ENCODE data around the gene SMYD3.

SMYD3 gene

GRCh38 chr1:245906207-245906606 is 600.9 kb downstream of the SMYD3 start:
- DNase-seq (ENCODE audit: low spot score): no peak

DNA sequence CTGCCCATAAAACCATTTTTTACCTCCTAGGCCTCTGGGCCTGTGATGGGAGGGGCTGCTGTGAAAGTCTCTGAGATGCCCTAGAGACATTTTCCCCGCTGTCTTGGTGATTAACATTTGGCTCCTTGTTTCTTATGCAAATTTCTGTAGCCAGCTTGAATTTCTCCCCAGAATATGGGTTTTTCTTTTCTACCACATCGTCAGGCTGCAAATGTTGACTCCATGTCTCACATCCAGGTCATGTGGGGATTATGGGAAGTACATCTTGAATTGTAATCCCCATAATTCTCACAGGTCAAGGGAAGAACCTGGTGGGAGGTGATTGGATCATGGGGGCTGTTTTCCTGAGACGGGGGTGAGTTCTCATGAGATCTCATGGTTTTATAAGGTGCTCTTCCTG is 603.2 kb downstream of the SMYD3 start:
- DNase-seq (ENCODE audit: low spot score): no peak

DNA sequence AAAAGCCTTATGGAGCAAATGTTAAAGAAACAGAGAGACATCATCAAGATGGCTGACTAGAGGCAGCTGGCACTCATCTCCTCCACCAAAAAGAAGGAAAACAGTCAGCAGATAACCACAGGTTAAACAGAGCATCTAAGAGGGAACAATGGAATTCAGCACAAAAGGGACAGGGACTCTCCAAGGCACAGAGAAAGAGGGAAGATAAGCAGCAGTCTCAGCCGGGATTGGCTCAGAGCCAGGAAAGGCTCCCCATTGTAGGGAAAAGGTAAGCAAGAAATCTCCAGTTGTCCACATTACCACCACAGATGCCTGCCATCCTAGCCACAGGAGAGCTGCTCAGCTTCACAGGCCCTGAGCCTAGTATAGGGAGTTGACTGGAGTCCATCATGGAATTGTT is 605.5 kb downstream of the SMYD3 start:
- no peak for DNase-seq (ENCODE audit: low spot score)

GRCh38 chr1:245901037-245901436 is 606.0 kb downstream of the SMYD3 start:
- DNase-seq (ENCODE audit: low spot score): no peak

- no peak for DNase-seq (ENCODE audit: low spot score)
Measured at GRCh38 chr1:245898581-245898980, 608.5 kb downstream of the SMYD3 start.

GRCh38 chr1:245896258-245896657 is 610.8 kb downstream of the SMYD3 start:
- no peak for DNase-seq (ENCODE audit: low spot score)

DNA sequence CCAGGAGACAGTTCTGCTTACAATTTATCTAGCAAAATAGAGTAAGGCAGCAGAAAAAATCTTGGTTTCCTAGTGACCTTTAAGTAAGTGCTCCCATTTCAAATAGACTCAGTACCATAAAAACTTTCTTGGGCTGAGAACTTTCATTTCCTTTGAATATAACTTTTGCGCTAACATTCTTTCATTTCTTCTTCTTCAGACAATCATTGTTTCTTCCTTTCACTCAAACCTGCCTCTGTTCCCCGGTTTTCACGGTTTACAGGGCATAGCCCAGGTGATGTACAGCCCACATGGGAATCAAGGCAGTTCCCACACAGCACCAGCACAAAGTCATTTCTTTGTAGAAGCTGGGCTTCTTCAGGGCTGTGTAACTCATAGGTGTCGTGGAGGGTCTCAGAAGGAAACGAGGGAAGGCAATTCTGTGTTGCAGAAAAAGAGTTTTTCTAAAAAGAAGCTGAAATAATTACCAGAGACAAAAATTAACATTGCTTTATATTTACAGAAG is 611.6 kb downstream of the SMYD3 start:
- DNase-seq (ENCODE audit: low spot score): no peak

DNA sequence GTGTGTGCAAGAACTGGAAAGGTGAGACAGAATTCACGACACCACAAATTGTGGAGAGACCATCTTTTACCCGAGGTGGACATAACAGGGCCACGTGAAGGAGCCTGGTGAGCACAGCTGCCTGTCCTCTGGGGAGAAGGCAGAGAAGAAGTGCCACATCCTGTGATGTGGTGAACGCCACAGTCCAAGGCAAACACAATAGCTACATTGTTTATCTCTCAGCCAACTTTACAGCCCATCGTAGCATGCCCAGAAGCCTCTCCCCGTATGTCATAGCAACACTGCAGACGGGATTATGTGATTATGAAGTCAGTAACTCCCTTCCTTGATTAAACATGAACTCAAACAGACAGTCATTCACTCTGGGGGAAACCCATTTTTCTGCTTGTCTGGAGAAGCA is 612.2 kb downstream of the SMYD3 start:
- DNase-seq (ENCODE audit: low spot score): no peak

DNA sequence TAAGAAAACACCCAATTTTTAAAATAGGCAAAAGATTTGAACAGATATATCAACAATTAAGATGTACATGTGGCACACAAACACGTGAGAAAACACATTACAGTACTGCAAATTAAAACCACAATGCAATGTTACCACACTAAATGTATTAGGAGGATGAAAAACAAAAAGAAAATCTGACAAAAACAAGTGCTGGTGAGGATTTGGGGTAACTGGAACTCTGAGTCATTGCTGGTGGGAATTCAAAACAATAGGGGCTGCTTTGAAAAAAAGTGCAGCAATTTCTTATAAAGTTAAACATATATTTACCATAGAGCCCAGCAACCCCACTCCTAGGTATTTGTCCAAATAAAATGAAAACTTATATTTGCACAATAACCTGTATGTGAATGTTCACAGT is 614.1 kb downstream of the SMYD3 start:
- no peak for DNase-seq (ENCODE audit: low spot score)

DNA sequence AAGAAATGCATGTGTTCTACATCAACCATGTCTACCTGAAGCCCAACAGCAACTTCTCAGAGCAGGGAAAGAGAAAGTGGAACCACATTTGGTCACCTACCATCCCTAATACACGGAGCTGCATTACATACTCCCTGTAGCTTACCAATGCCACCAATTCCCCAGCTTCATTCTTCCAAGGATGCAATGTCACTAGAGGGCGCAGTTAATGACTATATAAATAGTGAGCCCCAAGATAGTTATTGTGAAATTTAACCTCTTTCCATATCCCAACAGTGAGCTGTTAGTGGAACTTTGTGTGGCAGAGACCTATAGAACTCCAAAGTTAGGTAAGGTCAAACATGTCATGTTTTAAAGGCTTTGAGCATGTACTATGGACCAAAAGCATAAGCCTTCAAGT is 618.3 kb downstream of the SMYD3 start:
- DNase-seq (ENCODE audit: low spot score): no peak

GRCh38 chr1:245887829-245888228 is 619.2 kb downstream of the SMYD3 start:
- no peak for DNase-seq (ENCODE audit: low spot score)

DNA sequence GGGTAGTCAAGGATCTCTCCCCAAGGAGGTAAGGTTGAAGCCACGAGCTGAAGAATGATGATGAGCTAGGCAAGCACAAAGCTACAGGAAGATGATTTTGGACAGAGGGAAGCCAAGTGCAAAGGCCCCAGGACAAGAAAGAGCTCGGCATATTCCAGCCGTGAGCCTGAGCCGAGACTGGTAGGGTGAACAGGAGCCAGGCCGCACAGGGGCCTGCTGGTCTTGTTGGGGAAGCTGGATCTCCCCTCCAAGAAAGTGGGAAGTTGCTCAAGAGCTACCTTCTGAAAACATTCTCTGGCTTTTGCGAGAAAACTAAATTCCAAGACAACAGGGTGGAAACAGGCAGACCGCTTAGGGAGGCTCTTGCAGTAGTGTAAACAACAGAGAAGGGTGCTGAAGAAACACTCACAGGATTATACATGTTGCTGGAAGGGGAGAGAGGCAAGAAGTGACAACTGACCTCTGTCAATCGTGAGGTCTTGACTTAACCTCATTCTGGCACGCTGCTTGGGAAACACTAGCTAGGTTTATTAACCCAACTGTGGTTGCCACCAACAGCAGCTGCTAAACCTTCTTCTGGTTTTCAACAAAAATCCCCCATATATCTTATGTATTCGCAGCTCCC is 625.2 kb downstream of the SMYD3 start:
- no peak for DNase-seq (ENCODE audit: low spot score)

GRCh38 chr1:245880754-245881403 is 626.2 kb downstream of the SMYD3 start:
- no peak for DNase-seq (ENCODE audit: low spot score)

DNA sequence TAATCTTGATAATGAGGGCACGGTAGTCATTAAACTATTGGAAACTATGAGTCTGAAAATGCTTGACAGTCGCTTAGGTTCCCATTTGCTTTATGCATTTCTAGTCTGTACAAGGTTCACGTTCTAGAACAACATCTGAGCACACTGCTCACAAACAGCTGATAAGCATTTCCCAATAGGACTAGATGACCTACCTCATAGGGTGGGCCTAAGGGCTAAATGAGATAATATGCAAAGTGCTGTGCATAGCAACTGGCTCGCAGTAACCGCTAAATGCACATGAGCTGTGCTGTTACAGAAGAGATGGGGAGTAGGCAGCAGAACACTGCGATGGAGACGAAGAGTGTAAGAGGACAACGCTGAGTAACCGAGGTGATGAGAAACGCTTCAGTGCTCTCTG is 628.0 kb downstream of the SMYD3 start:
- DNase-seq (ENCODE audit: low spot score): no peak

DNA sequence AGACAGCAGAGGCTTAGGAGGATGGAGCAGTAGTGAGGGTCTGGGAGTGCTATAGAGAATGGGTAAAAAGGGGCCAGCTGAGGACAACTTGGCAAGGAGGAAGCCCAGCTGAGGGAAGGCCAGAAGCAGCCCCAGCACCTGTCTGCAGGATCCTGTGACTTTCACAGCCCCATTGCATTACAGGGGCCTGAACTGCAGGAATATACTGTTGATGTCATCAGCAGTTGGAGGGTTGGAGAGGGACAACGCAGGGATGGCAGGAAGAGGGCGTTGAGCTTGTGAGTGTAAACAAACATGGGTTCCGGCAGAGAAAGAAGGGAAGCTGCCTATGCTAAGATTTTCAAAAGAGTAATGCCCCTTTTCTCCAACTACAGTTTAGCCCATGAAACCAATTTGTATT is 628.5 kb downstream of the SMYD3 start:
- DNase-seq (ENCODE audit: low spot score): no peak

DNA sequence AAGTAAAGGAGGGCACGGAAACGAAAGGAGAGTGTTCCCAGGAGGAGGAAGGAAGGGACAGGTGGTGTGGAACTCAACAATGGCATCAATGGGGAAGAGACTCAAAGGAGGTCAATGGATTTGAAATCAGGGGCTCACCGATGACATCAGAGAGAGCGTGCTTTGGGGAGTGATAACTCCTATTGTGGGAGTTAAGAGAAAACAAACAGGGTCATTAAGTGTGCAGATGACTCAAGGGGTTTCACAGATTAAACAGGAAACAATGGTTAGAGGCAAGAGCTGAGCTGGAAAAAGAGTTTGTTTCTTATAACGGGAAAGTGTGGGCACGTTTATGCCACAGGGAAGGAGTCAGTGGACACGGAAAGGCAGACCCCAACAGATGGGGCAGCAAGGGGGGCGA is 629.1 kb downstream of the SMYD3 start:
- no peak for DNase-seq (ENCODE audit: low spot score)

GRCh38 chr1:245876586-245876985 is 630.5 kb downstream of the SMYD3 start:
- DNase-seq (ENCODE audit: low spot score): no peak

DNA sequence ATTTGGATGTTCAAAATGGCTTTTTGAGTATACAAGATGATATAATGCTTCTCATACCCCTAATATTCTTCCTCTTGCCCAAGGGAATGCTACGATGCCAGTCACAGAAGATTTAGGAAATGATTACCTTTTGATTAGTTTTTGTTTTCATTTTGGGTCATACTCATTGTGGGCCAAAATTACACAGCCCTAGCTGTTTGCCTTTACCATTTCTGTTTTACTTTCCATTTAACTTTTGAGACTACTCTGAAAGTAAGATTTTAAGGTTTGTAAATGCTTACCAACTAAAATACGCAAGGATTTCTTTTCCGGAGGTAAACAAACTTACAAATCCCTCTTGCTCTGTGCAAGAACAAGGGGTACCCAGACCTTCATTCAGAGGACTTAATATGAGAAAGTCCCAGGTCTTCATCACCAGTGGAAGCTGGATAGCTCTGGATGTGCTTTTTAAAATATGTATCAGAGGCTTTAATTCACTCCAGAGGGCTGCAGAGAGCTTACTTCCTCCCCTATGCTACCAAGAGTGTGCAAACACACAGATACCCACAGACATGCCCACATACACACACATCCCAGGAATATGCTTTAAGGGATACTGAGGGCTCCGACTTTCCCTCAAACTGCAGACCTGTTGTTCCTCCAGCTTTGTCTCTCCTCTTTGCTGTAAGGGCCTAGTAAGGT is 631.4 kb downstream of the SMYD3 start:
- no peak for DNase-seq (ENCODE audit: low spot score)

- no peak for DNase-seq (ENCODE audit: low spot score)
Measured at GRCh38 chr1:245874942-245875580, 632.0 kb downstream of the SMYD3 start.

DNA sequence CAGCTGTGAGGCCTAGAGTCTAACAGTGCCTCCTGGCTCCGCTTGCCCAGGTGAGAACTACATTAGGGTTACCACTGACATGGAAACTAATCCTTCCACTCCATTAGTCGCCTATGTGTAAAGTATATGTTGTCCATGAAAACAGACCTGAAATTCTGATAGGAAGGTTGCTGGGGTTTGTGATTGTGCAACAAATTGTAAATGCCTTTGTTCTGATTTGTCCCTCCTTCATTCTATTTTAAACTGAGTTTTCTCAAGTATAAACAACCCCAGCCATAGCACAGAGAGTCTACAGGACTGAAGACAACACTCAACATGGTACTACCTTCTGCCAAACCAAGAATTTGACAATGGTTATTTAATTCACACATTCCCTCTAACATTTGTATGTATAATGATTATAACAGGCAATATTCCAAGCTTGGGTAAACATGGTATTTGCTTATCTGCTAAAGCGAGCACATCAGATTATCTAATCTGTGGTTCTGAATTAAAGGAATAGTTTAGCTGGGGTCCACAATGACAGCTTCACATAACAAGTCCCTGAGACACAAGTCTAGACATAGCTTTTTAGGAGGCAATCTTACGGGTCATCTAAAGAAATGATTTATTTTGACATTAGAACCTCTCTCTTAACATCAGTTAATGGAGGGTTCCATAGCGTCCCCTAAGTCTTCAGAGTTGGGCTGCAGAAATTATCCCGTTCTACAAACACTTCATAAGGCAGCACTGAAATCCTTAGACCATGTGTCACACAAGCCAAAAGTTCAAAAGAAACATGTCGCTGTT is 633.0 kb downstream of the SMYD3 start:
- no peak for DNase-seq (ENCODE audit: low spot score)

GRCh38 chr1:245873068-245873467 is 634.0 kb downstream of the SMYD3 start:
- no peak for DNase-seq (ENCODE audit: low spot score)

DNA sequence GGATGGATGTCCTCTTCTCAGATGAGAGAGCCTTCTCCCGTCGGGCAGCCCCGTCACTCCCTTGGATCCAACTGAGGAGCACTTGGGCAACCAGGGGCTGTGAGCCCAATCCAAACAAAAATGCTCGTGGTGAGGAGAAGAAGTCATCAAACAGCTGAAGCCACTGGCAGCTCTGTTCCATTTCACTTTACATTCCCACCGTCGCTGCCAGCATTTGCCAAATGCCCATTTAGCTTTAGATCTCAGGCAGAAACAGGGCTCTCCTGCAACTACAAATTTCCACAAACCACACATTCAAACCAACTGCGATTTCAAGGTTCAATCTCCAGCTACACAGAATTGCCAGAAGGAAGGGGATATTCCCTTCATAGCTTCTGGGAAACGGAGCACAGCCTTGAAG is 634.6 kb downstream of the SMYD3 start:
- DNase-seq (ENCODE audit: low spot score): no peak
